ENCODE data around the gene NEK2.

Gene NEK2

DNA sequence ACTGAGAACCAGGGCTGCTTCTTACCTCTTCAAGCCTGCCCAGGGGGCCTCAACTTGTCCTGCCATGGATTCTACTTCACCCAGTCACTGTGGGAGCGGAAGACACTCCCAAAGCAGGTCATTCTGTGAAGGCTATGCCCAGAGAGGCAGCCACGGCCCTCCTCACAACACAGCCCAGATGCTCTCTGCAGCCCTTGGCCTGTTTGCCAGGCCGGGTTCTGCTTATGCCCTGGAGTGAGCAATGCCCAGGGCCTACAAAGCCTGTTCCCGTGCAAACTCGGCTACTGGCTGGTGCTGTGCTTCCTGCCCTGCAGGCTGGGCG is 62.7 kb downstream of the NEK2 start:
- DNase-seq = no peak
